Measurements from ENCODE around the gene NTNG1. TPM values are rescaled to one million over a fixed set of nuclear protein-coding genes. Genes with fewer than 3 reads are reported as not detected.

NTNG1 gene
- total RNA-seq, 1 experiment from 2014 or later: 1.5 TPM

- Histone ChIP-seq H3K79me1 (ENCODE audit: insufficient read depth, low read depth, low read length, poor library complexity, severe bottlenecking) (no peaks in the 10 kb centered on the region), H2BK12ac (ENCODE audit: insufficient read length, low read depth, low read length) (no peak overlapping the region), H3K18ac (ENCODE audit: insufficient read length, low read depth, low read length) (no peak overlapping the region), H4K5ac (ENCODE audit: insufficient read length, low read depth, low read length) (no peak overlapping the region), H2AFZ (ENCODE audit: low read length) (no peak overlapping the region), H3K9me3 (ENCODE audit: control insufficient read depth, low read depth, low read length) (no peaks in the 10 kb centered on the region), H4K20me1 (ENCODE audit: control insufficient read depth, insufficient read depth, insufficient read length) (no peaks in the 10 kb centered on the region), H3K27ac (ENCODE audit: insufficient read length, low read depth, low read length) (no peak overlapping the region), H2BK5ac (ENCODE audit: insufficient read length, low read length) (no peak overlapping the region), H3T11ph (ENCODE audit: low read length) (no peak overlapping the region), H3K56ac (ENCODE audit: insufficient read length, low read depth, low read length) (no peak overlapping the region), H2BK15ac (ENCODE audit: low read depth, low read length) (no peak overlapping the region), H4K8ac (replicated peaks; ENCODE audit: insufficient read length, low read depth, low read length) (no peak overlapping the region), H3K14ac (ENCODE audit: insufficient read depth, low read length) (no peak overlapping the region), H3K4me2 (ENCODE audit: insufficient read depth, insufficient read length, low read length) (no peak overlapping the region), H2BK120ac (ENCODE audit: low read depth, low read length, poor library complexity, severe bottlenecking) (no peak overlapping the region), H3K9ac (ENCODE audit: extremely low read depth, insufficient read length, low read length) (no peak overlapping the region), H3K4ac (ENCODE audit: low read depth, low read length) (no peak overlapping the region), H3K23ac (ENCODE audit: insufficient read length, low read depth, low read length) (no peak overlapping the region), H2AK5ac (ENCODE audit: insufficient read length, low read length) (no peak overlapping the region), H3K23me2 (ENCODE audit: insufficient read length, low read depth, low read length, poor library complexity, severe bottlenecking) (no peaks in the 10 kb centered on the region), H3K4me1 (ENCODE audit: insufficient read depth, low read length) (no peaks in the 10 kb centered on the region), H3K79me2 (ENCODE audit: insufficient read depth, low read length) (no peaks in the 10 kb centered on the region), H2BK20ac (ENCODE audit: low read depth, low read length, poor library complexity, severe bottlenecking) (no peak overlapping the region), H4K91ac (ENCODE audit: insufficient read length, low read depth, low read length) (no peak overlapping the region), H3K27me3 (ENCODE audit: insufficient read depth, low read length) (no peaks in the 10 kb centered on the region)
- no CpG with 5 or more reads among the region's 1 CpG for WGBS (ENCODE audit: extremely low coverage, insufficient read length, low lambda C conversion rate)
- Mint-ChIP-seq H3K4me1 (no peaks in the 10 kb centered on the region), H3K36me3 (ENCODE audit: insufficient read depth in 1 of 3, low read depth in 3 of 3) (0 out of 7 replicates have a peak, but pooled peaks cover 0 to 3% (median 0%) of the 10 kb centered on the region in 3 experiments), H3K4me3 (no peak overlapping the region), H3K27me3 (ENCODE audit: low read depth) (no peaks in the 10 kb centered on the region), H3K9me3 (peaks cover 2 to 3% of the 10 kb centered on the region in 2 experiments; a peak in 3 of 5 replicates), H3K27ac (no peak overlapping the region)
- TF ChIP-seq CTCF (conservative IDR thresholded peaks at IDR 0.05): no peak
- no peak for DNase-seq
Observed at GRCh38 chr1:107202007-107202406, 61.2 kb downstream of the NTNG1 start.
